GM23248 (cell line): ENCODE measurements around the gene ATP8A2.

Experiments used
- EZH2 ChIP-seq: fragments of 200-600 bp; sonication (generic); IDR thresholded peaks from 2 replicates; pipeline ENCODE4 v1.6.1; 2018; ENCODE audit warnings: antibody characterized with exemption, mild to moderate bottlenecking; ENCODE audit not compliant: insufficient read depth, poor library complexity, severe bottlenecking
- EZH2phosphoT487 ChIP-seq: fragments of 200-600 bp; sonication (generic); IDR thresholded peaks from 2 replicates; pipeline ENCODE4 v1.6.1; 2018; ENCODE audit warnings: antibody characterized with exemption, moderate library complexity, mild to moderate bottlenecking, low read depth; ENCODE audit not compliant: insufficient read depth

GRCh38 chr13:25934127-25934526 lies 562.4 kb downstream of the ATP8A2 start:
- TF ChIP-seq EZH2 (no peak), EZH2phosphoT487 (no peak)
